ENCODE results near the gene C22orf31. TPM values are rescaled to one million over a fixed set of nuclear protein-coding genes. Genes with fewer than 3 reads are reported as not detected.

C22orf31 gene
- total RNA-seq, 1 experiment from 2014 or later, result not detected

GRCh38 chr22:29029202-29030000 is 32.2 kb downstream of the C22orf31 start:
- H3K9ac ChIP-seq (ENCODE audit: low read length), result no peak overlapping the region
- BruUV-seq (replicated peaks), result no TSS peak
- no peaks in the 10 kb centered on the region for H3K36me3 ChIP-seq (ENCODE audit: low read depth, low read length)
- H3K27ac ChIP-seq (ENCODE audit: low read length), result peak overlapping the region; percentile 86
- CTCF ChIA-PET, result no interaction called here
- TF ChIP-seq, protein P1, sequence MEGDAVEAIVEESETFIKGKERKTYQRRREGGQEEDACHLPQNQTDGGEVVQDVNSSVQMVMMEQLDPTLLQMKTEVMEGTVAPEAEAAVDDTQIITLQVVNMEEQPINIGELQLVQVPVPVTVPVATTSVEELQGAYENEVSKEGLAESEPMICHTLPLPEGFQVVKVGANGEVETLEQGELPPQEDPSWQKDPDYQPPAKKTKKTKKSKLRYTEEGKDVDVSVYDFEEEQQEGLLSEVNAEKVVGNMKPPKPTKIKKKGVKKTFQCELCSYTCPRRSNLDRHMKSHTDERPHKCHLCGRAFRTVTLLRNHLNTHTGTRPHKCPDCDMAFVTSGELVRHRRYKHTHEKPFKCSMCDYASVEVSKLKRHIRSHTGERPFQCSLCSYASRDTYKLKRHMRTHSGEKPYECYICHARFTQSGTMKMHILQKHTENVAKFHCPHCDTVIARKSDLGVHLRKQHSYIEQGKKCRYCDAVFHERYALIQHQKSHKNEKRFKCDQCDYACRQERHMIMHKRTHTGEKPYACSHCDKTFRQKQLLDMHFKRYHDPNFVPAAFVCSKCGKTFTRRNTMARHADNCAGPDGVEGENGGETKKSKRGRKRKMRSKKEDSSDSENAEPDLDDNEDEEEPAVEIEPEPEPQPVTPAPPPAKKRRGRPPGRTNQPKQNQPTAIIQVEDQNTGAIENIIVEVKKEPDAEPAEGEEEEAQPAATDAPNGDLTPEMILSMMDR (conservative IDR thresholded peaks at IDR 0.05; ENCODE audit: low read depth, low read length), result no peak
- TF ChIP-seq EZH2 (IDR thresholded peaks at IDR 0.05; ENCODE audit: low read length, unreplicated experiment), result no peak
- TF ChIP-seq EZH2phosphoT487 (IDR thresholded peaks at IDR 0.05; ENCODE audit: borderline replicate concordance, low read length), result no peak
- H3K4me1 ChIP-seq (ENCODE audit: insufficient read depth, low read length), result peaks cover 30% of the 10 kb centered on the region
- H2AFZ ChIP-seq (ENCODE audit: low read length), result peak overlapping the region; percentile 82; the same call in 1 of the 2 replicates
- DNase-seq, result no peak
- intact Hi-C loops (cut with micrococcal nuclease), result no loop called here
- no peak overlapping the region for H3K4me3 ChIP-seq (ENCODE audit: low read length)
- no peaks in the 10 kb centered on the region for H3K9me3 ChIP-seq (ENCODE audit: low read length)
- no peak for ATAC-seq
- H3K79me2 ChIP-seq (ENCODE audit: low read length), result 0 out of 2 replicates have a peak, but pooled peaks cover 6% of the 10 kb centered on the region
- POLR2A ChIA-PET (ENCODE audit: unreplicated experiment), result no interaction called here
- peaks cover 4% of the 10 kb centered on the region for H3F3A ChIP-seq (ENCODE audit: low read length, unreplicated experiment)
- H3K9me2 ChIP-seq (replicated peaks; ENCODE audit: low read length), result no peaks in the 10 kb centered on the region
- no peaks in the 10 kb centered on the region for H3K27me3 ChIP-seq (ENCODE audit: low read length)
- peak overlapping the region; percentile 97 for H3K4me2 ChIP-seq (ENCODE audit: low read length)
- H4K20me1 ChIP-seq (ENCODE audit: low read length), result no peaks in the 10 kb centered on the region

DNA sequence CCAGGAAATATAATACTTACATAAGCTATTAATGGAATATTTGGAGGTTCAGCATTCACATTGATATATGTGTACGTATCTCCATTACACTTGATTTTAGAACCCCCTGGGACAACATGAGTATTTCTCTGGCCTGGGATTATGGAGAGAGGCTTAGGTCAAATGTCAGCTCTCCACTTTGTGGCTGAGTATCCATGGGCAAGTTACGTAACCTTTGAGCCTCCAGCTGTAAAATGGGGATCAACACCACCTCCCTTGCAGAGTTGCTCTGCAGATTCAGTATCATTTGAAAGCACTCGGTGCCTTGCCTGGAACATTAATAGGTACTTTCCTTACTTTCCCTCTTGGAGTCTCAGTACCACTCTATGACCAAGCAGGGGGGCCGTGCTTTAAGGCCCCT is 33.2 kb downstream of the C22orf31 start:
- H3K36me3 ChIP-seq (ENCODE audit: low read depth, low read length), result no peaks in the 10 kb centered on the region
- intact Hi-C loops (cut with micrococcal nuclease), result no loop called here
- H2AFZ ChIP-seq (ENCODE audit: low read length), result no peak overlapping the region
- no peak for ATAC-seq
- no peak overlapping the region for H3K27ac ChIP-seq (ENCODE audit: low read length)
- no peaks in the 10 kb centered on the region for H3K9me2 ChIP-seq (replicated peaks; ENCODE audit: low read length)
- no peaks in the 10 kb centered on the region for H3K9me3 ChIP-seq (ENCODE audit: low read length)
- BruUV-seq (replicated peaks), result no TSS peak
- no peak overlapping the region for H3K9ac ChIP-seq (ENCODE audit: low read length)
- TF ChIP-seq, protein P1 (conservative IDR thresholded peaks at IDR 0.05; ENCODE audit: low read depth, low read length), result no peak
- TF ChIP-seq EZH2 (IDR thresholded peaks at IDR 0.05; ENCODE audit: low read length, unreplicated experiment) (no peak), EZH2phosphoT487 (IDR thresholded peaks at IDR 0.05; ENCODE audit: borderline replicate concordance, low read length) (no peak)
- peaks cover 30% of the 10 kb centered on the region for H3K4me1 ChIP-seq (ENCODE audit: insufficient read depth, low read length)
- no peak overlapping the region for H3K4me3 ChIP-seq (ENCODE audit: low read length)
- H3K4me2 ChIP-seq (ENCODE audit: low read length), result no peak overlapping the region
- 0 out of 2 replicates have a peak, but pooled peaks cover 6% of the 10 kb centered on the region for H3K79me2 ChIP-seq (ENCODE audit: low read length)
- ChIA-PET POLR2A (ENCODE audit: unreplicated experiment) (no interaction called here), CTCF (interaction anchor here (0.6 kb wide), 1 partner anchor 62 kb away, joined by 3 read pairs; no protein-coding TSS in a partner anchor)
- H4K20me1 ChIP-seq (ENCODE audit: low read length), result no peaks in the 10 kb centered on the region
- DNase-seq, result no peak
- H3K27me3 ChIP-seq (ENCODE audit: low read length), result no peaks in the 10 kb centered on the region
- H3F3A ChIP-seq (ENCODE audit: low read length, unreplicated experiment), result peaks cover 4% of the 10 kb centered on the region

- Histone ChIP-seq H3K36me3 (ENCODE audit: low read depth, low read length) (no peaks in the 10 kb centered on the region), H3K79me2 (ENCODE audit: low read length) (no peaks in the 10 kb centered on the region), H3K9me3 (ENCODE audit: low read length) (no peaks in the 10 kb centered on the region), H3K4me1 (ENCODE audit: insufficient read depth, low read length) (peaks cover 17% of the 10 kb centered on the region), H3K9ac (ENCODE audit: low read length) (no peak overlapping the region), H3K4me3 (ENCODE audit: low read length) (no peak overlapping the region), H3K4me2 (ENCODE audit: low read length) (no peak overlapping the region), H4K20me1 (ENCODE audit: low read length) (no peaks in the 10 kb centered on the region), H3K27ac (ENCODE audit: low read length) (no peak overlapping the region), H3K27me3 (ENCODE audit: low read length) (no peaks in the 10 kb centered on the region), H3F3A (ENCODE audit: low read length, unreplicated experiment) (peaks cover 4% of the 10 kb centered on the region), H2AFZ (ENCODE audit: low read length) (no peak overlapping the region), H3K9me2 (replicated peaks; ENCODE audit: low read length) (no peaks in the 10 kb centered on the region)
- no peak for DNase-seq
- CTCF ChIA-PET, result no interaction called here
- TF ChIP-seq EZH2phosphoT487 (IDR thresholded peaks at IDR 0.05; ENCODE audit: borderline replicate concordance, low read length) (no peak), EZH2 (IDR thresholded peaks at IDR 0.05; ENCODE audit: low read length, unreplicated experiment) (no peak)
- TF ChIP-seq, protein P1 (conservative IDR thresholded peaks at IDR 0.05; ENCODE audit: low read depth, low read length), result no peak
- POLR2A ChIA-PET (ENCODE audit: unreplicated experiment), result no interaction called here
- ATAC-seq, result no peak
- no TSS peak for BruUV-seq (replicated peaks)
- intact Hi-C loops (cut with micrococcal nuclease), result no loop called here
Observed at GRCh38 chr22:29026579-29026978, 35.1 kb downstream of the C22orf31 start.
